ENCODE results near the gene MIER1.

Gene MIER1

DNA sequence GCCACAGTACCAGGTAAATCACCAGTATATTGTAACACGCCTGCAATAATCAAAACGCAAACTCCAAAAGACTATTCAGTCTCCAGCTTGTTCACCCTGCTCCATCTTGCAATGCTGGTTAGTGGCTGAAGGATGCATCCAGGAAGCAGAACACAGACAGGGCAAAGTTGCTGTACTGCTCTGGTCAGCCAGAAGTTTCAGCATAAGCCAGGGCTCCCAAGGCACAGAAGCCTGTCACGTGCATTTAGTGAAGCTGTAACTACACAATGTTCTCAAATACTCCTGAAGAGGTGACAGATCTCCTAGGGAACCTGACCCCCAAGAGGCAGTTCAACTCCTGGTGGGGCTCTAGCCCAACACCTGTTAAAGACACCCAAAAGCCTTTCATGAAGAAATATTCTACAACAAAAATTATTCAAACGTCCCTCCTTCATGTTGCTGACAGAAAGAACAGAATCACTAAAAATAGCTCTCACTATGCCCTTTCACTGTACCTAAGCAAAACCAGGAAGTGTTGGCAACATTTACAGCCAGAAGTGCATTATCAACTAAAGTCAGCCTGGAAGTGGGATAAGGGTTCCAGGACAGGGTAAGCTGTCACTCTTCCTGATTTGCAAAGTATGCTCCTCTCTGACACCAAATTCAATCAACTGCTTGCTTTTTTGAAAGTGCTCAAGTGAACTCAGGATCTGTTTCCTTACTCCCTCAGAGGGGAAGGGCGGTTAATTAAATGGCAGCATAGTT is 77.1 kb downstream of the MIER1 start:
- no peak for DNase-seq

DNA sequence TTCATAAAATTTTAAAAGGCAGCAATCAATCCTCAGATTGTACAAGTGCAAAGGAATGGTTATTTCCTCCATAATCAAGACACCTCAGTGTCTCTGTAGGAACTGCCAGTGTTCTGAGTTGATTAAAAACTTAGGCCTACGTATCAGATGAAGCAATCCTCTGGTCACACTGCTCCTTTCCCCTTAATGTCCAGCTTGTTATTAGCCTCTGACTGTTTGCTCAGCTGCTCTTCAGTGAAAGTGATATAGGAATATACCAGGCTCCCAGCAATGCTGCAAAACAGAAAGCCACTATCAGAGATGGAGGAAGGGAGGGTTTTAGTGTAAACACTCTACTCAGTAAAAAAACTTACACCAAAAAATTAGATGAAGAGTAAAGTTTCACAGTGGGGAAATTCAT is 79.4 kb downstream of the MIER1 start:
- DNase-seq = no peak

DNA sequence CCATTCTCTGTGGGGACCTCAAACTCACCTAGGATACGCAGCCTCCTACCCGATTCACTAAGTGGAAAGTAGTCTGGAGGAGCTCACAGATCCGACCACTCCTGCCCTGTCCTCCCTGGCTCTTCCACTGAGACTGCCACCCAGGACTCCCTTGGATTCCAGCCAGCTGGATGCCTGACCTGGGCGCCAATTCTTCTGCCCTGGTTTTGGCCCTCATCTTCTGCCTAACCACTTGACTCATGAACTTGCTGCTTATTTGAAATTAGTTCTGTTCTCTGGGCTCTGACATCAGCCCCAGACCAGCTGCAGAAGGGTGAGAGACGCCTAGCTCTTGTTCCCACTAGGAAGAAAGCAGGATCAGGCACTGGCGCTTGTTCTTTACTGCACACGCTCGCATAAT is 80.3 kb downstream of the MIER1 start:
- DNase-seq = no peak

DNA sequence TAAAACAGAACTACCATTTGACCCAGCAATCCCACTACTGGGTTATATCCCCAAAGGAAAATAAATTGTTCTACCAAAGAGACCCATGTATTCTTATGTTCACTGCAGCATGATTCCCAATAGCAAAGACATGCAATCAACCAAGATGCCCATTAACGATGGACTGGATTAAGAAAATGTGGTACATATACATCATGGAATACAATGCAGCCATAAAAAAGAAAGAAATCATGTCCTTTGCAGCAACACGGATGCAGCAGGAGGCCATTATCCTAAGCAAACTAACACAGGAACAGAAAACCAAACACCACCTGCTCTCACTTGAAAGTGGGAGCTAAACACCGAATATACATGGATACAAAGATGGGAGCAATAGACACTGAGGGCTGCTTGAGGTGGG is 85.0 kb downstream of the MIER1 start:
- DNase-seq = no peak

DNA sequence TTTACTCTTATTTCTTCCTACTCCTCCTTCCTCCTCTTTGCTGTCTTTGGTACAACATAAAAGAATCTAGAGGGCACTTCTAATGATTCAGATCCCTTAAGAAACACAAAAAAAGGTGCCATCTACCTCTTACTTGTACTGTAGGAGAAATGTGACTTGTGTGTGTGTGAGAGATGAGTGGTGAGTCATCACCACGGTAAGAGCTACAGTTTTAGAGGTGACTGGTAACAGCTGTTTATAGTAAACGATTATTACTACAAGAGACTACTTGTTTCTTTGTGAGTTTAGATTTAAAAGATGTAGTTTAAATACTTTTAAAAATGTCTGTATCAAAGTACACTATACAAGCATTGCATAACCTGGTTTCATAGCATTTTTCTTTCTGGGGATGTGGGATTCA is 88.8 kb downstream of the MIER1 start:
- DNase-seq = no peak

DNA sequence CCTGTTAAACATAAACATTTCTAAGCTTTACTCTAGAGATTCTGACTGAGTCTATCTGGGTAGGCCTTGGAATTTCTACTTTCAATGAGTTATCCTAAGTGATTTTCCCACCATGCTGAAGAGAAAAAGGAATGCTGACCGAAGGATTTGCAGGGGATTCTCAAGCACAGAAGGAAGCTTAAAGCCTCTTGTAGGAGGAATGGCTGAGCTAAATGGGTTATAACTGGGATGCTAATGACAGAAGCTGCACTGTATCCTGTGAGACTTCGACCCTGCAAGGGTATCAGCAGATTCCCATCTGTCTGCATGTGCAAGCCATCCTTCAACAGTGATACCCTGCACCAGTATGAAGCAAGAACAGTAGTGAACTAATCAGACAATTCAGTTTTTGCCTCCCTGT is 93.8 kb downstream of the MIER1 start:
- DNase-seq = no peak

DNA sequence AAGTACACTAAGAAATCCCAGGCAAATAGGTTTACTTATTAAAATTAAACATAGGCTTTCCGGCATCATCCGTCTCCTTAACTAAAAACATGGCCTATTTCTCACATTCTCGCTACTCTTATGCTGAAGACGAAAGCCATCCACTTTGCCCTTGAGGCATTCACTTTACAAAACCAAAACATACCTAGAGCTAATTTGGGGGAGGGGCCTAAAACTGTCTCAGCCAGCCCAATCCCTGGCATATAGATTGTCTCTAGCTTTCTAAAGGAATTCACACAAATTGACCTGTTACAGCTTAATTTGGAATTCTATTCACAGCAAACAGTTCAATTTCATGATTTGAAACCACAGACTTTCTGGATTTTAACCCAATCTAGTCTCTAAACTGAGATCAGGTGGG is 94.3 kb downstream of the MIER1 start:
- no peak for DNase-seq

DNA sequence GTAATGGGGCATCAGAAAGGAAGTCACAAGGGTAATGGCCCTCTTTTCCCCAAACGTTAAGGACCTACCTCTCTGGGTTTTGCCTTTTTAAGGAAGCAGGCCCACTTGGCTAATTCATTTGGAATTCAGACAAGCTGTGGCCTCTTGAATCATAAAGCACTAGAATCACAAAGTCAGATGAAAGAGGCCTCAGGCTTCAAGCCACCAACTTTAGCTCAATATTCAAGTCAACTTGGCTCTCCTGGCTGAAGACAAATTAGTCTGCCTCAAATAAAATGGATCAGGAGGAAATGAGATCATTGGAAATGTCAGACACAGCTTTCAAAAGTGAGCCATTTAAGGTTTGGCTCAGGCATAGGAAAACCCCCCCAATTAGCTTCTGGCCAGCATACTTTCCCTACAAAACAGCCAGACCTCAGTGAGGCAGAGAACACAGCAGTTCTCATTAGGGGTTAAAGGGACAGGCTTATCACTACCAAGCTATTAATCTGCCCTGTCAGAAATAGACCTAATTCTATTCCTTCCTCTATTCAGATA is 94.9 kb downstream of the MIER1 start:
- no peak for DNase-seq

DNA sequence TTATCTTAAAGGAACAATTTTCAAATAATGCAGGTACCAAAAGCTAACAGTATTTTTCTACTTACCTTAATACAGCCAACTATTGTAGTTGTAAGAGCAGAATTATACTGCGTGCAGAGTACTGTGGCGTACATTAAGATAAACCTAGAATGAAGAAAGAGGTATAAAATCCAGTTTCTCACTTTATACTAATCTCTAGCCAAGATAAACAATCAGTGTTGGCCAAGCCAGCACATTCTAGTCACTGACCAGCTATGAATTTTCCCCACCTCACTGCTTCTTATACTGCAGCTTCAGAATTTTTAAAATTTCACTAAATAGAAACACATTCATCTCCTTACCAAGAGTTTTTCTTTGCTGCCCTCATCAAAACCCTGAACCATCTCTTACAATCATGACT is 95.5 kb downstream of the MIER1 start:
- DNase-seq = no peak

DNA sequence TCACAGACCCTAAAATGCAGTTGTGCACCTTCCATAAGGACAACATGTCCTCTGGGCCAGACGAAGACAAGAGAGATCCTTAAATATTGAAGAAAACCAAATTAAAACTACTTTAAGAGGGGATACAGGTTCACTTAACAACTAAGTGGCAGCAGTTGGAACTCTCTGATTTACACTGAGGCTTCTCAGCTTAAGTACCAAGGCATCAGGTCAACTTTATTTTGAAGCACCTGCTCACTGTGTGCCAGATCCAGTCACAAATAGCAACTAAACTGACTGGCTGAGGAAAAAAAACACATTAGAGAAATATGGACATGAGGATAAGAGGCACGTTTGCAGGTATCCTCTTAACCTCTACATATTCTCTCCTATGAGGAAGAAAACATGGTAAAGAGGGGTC is 96.0 kb downstream of the MIER1 start:
- DNase-seq = no peak

DNA sequence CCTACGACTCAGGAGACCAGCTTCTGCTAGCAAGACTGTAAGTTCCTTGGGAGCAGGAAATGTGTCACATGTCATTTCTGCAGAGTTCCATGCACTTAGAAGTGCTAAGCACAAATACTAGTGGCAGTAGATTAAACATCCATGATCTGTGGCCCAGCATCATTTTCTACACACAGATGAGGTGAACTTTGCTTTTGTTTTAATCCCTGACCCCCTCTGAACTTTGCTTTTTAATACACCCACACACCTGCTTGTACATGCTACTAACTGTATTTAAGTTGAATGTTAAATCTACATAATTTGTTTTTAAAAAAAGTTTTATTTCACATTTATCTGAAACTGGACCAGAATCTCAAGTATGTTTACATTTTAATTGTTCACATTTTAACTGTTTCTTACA is 104.7 kb downstream of the MIER1 start:
- no peak for DNase-seq

DNA sequence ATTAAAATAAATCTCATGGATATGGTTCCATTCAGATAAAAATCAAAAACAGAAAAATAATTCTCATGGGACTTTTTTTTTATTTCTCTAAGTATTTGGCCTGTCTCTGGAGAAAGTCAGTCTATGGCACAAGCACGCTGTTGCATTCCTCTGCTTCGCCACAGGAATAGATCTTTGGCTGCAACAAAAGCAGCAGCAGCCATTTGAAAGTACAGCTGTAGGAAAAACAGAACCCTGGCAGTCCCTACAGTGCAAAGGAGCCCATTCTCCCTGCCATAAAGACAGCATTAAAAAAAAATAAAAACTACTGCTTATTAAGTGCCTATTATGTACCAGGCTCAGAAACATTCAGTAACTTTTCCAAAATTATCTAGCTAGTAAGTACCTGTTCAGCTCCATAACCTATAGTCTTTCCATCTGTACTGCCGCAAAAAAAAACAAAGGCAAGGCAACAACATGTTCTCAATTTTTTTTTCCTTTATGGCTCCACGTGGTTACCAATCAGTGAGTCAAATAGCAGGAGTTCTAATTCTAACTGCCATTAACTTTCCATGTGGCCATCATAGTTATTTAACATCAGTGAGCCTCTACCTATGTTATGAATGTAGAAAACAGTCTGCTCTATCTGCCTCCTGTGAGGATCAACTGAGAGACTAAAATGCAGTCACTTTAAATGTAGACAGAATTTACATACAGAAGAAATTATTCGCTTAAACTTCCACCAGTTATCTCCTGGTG is 106.5 kb downstream of the MIER1 start:
- no peak for DNase-seq

DNA sequence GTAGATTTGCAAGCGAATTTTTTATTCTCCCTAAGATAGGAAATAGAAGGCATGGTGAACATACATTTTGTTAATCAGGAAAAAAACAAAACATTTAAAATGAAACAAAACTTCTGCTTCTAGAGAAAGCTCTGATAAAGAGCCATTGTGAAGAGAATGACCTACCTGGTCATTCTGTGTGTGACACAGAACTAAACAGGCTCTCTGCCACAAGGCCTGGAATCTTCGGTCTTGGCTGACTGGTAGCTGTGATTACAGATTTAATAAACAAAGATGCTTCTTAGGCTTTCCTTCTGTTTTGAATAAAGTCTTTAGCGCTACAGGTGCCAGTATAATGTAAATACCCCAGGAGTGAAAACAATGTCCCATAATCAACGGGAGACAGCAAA is 107.1 kb downstream of the MIER1 start:
- no peak for DNase-seq
